ENCODE measurements around the gene NPW.

Gene NPW

GRCh38 chr16:2025878-2026460, 6.4 kb downstream of the NPW start:
- H3K27me3 ChIP-seq (ENCODE audit: insufficient read depth, insufficient read length) = peaks cover 26% of the 10 kb centered on the region
- no peaks in the 10 kb centered on the region for H3K9me3 ChIP-seq (ENCODE audit: insufficient read depth, low read length)
- peaks cover 11% of the 10 kb centered on the region for H3K36me3 ChIP-seq (ENCODE audit: insufficient read depth, insufficient read length, low read length)
- DNase-seq (ENCODE audit: low read depth, low spot score) = no peak
- H3K9ac ChIP-seq (ENCODE audit: insufficient read length, low read depth) = peak overlapping the region; percentile 50
- H3K4me1 ChIP-seq (ENCODE audit: insufficient read depth, insufficient read length) = peaks cover 33% of the 10 kb centered on the region
- peak overlapping the region; percentile 26 for H3K4me3 ChIP-seq (ENCODE audit: insufficient read length, low read depth)
- TF ChIP-seq SUZ12 (IDR thresholded peaks at IDR 0.05; ENCODE audit: extremely low read depth, insufficient read depth, insufficient read length) = no peak
- TF ChIP-seq YY1 (IDR thresholded peaks at IDR 0.05; ENCODE audit: insufficient read depth, insufficient read length) = no peak
- TF ChIP-seq ZNF274 (IDR thresholded peaks at IDR 0.05; ENCODE audit: low read depth, low read length) = no peak

- H3K9me3 ChIP-seq (ENCODE audit: insufficient read depth, low read length) = no peaks in the 10 kb centered on the region
- peak within 1 kb of the TSS; percentile 66 for H3K9ac ChIP-seq (ENCODE audit: insufficient read length, low read depth)
- peaks cover 34% of the 10 kb centered on the region for H3K4me1 ChIP-seq (ENCODE audit: insufficient read depth, insufficient read length)
- no peak for TF ChIP-seq YY1 (IDR thresholded peaks at IDR 0.05; ENCODE audit: insufficient read depth, insufficient read length)
- TF ChIP-seq ZNF274 (IDR thresholded peaks at IDR 0.05; ENCODE audit: low read depth, low read length) = no peak
- TF ChIP-seq SUZ12 (IDR thresholded peaks at IDR 0.05; ENCODE audit: extremely low read depth, insufficient read depth, insufficient read length) = no peak
- peak within 1 kb of the TSS; percentile 61 for H3K4me3 ChIP-seq (ENCODE audit: insufficient read length, low read depth)
- H3K36me3 ChIP-seq (ENCODE audit: insufficient read depth, insufficient read length, low read length) = peaks cover 12% of the 10 kb centered on the region
- DNase-seq (ENCODE audit: low read depth, low spot score) = no peak
- H3K27me3 ChIP-seq (ENCODE audit: insufficient read depth, insufficient read length) = peaks cover 24% of the 10 kb centered on the region
Measured at GRCh38 chr16:2026461-2027023, 7.0 kb downstream of the NPW start, which contains the start of gene NHERF2. Gene NHERF2 (plus strand): TSS chr16:2026902. CDS start chr16:2027006, 104 bp downstream.

- peak overlapping the region; percentile 61 for H3K4me3 ChIP-seq (ENCODE audit: insufficient read length, low read depth)
- H3K9me3 ChIP-seq (ENCODE audit: insufficient read depth, low read length) = no peaks in the 10 kb centered on the region
- H3K9ac ChIP-seq (ENCODE audit: insufficient read length, low read depth) = peak overlapping the region; percentile 66
- no peak for DNase-seq (ENCODE audit: low read depth, low spot score)
- TF ChIP-seq SUZ12 (IDR thresholded peaks at IDR 0.05; ENCODE audit: extremely low read depth, insufficient read depth, insufficient read length) (no peak), ZNF274 (IDR thresholded peaks at IDR 0.05; ENCODE audit: low read depth, low read length) (no peak), YY1 (IDR thresholded peaks at IDR 0.05; ENCODE audit: insufficient read depth, insufficient read length) (no peak)
- peaks cover 24% of the 10 kb centered on the region for H3K27me3 ChIP-seq (ENCODE audit: insufficient read depth, insufficient read length)
- peaks cover 36% of the 10 kb centered on the region for H3K4me1 ChIP-seq (ENCODE audit: insufficient read depth, insufficient read length)
- peaks cover 14% of the 10 kb centered on the region for H3K36me3 ChIP-seq (ENCODE audit: insufficient read depth, insufficient read length, low read length)
Measured at GRCh38 chr16:2027024-2028010, 7.7 kb downstream of the NPW start.

- peaks cover 42% of the 10 kb centered on the region for H3K4me1 ChIP-seq (ENCODE audit: insufficient read depth, insufficient read length)
- no peak for DNase-seq (ENCODE audit: low read depth, low spot score)
- H3K9me3 ChIP-seq (ENCODE audit: insufficient read depth, low read length) = no peaks in the 10 kb centered on the region
- no peak for TF ChIP-seq YY1 (IDR thresholded peaks at IDR 0.05; ENCODE audit: insufficient read depth, insufficient read length)
- no peak for TF ChIP-seq ZNF274 (IDR thresholded peaks at IDR 0.05; ENCODE audit: low read depth, low read length)
- TF ChIP-seq SUZ12 (IDR thresholded peaks at IDR 0.05; ENCODE audit: extremely low read depth, insufficient read depth, insufficient read length) = no peak
- peaks cover 24% of the 10 kb centered on the region for H3K27me3 ChIP-seq (ENCODE audit: insufficient read depth, insufficient read length)
- H3K36me3 ChIP-seq (ENCODE audit: insufficient read depth, insufficient read length, low read length) = peaks cover 15% of the 10 kb centered on the region
- peak overlapping the region; percentile 61 for H3K4me3 ChIP-seq (ENCODE audit: insufficient read length, low read depth)
- H3K9ac ChIP-seq (ENCODE audit: insufficient read length, low read depth) = peak overlapping the region; percentile 66
Measured at GRCh38 chr16:2028146-2028545, 8.6 kb downstream of the NPW start.

GRCh38 chr16:2028620-2029220, 9.1 kb downstream of the NPW start:
- Histone ChIP-seq H3K9me3 (ENCODE audit: insufficient read depth, low read length) (no peaks in the 10 kb centered on the region), H3K4me3 (ENCODE audit: insufficient read length, low read depth) (no peak overlapping the region), H3K27me3 (ENCODE audit: insufficient read depth, insufficient read length) (peaks cover 24% of the 10 kb centered on the region), H3K4me1 (ENCODE audit: insufficient read depth, insufficient read length) (peaks cover 48% of the 10 kb centered on the region), H3K36me3 (ENCODE audit: insufficient read depth, insufficient read length, low read length) (peaks cover 15% of the 10 kb centered on the region), H3K9ac (ENCODE audit: insufficient read length, low read depth) (no peak overlapping the region)
- no peak for DNase-seq (ENCODE audit: low read depth, low spot score)
- TF ChIP-seq ZNF274 (IDR thresholded peaks at IDR 0.05; ENCODE audit: low read depth, low read length) (no peak), SUZ12 (IDR thresholded peaks at IDR 0.05; ENCODE audit: extremely low read depth, insufficient read depth, insufficient read length) (no peak), YY1 (IDR thresholded peaks at IDR 0.05; ENCODE audit: insufficient read depth, insufficient read length) (no peak)

GRCh38 chr16:2029350-2029749, 9.8 kb downstream of the NPW start:
- no peak overlapping the region for H3K9ac ChIP-seq (ENCODE audit: insufficient read length, low read depth)
- TF ChIP-seq ZNF274 (IDR thresholded peaks at IDR 0.05; ENCODE audit: low read depth, low read length) = no peak
- no peak for TF ChIP-seq SUZ12 (IDR thresholded peaks at IDR 0.05; ENCODE audit: extremely low read depth, insufficient read depth, insufficient read length)
- TF ChIP-seq YY1 (IDR thresholded peaks at IDR 0.05; ENCODE audit: insufficient read depth, insufficient read length) = no peak
- H3K4me3 ChIP-seq (ENCODE audit: insufficient read length, low read depth) = no peak overlapping the region
- peaks cover 24% of the 10 kb centered on the region for H3K27me3 ChIP-seq (ENCODE audit: insufficient read depth, insufficient read length)
- no peaks in the 10 kb centered on the region for H3K9me3 ChIP-seq (ENCODE audit: insufficient read depth, low read length)
- peaks cover 15% of the 10 kb centered on the region for H3K36me3 ChIP-seq (ENCODE audit: insufficient read depth, insufficient read length, low read length)
- no peak for DNase-seq (ENCODE audit: low read depth, low spot score)
- H3K4me1 ChIP-seq (ENCODE audit: insufficient read depth, insufficient read length) = peaks cover 52% of the 10 kb centered on the region
